ENCODE data around the gene AK4.
"Not testable (repeated sequence)": the region's sequence is repeated elsewhere in the genome, so short reads cannot be mapped to it uniquely, and the experiment has no call there.

Gene AK4

GRCh38 chr1:65150108-65150463 is 2.1 kb downstream of the AK4 start:
- DNase-seq (ENCODE audit: extremely low read depth in 1 of 2, low read depth in 1 of 2): no peak

DNA sequence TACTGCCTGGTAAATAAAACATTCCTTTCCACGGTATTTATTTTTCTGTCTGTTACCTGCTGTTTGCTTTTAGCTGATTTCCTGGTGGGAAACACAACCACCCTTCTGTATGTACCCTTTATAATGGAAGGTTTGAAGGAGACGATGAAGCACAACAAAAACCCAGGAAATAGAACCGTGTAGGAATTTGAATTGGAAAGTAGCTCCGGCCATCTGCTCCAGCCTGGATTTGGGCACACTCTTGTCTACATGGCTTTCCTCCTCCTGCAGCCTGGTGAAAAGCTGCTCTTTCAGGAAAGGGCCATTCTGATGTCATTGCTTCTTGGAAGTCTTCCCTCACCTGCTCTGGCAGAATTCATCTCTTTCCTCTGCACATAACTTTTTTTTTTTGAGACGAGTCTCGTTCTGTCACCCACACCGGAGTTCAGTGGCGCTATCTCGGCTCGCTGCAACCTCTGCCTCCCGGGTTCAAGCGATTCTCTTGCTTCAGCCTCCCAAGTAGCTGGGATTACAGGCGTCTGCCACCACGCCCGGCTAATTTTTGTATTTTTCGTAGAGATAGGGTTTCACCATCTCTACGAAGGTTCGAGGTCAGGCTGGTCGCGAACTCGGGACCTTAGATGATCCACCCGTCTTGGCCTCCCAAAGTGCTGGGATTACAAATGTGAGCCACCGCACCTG is 2.7 kb downstream of the AK4 start:
- DNase-seq (ENCODE audit: extremely low read depth in 1 of 2, low read depth in 1 of 2): no peak

- no peak for DNase-seq (ENCODE audit: extremely low read depth in 1 of 2, low read depth in 1 of 2)
These were observed 3.6 kb downstream of the AK4 start for GRCh38 chr1:65151641-65152040.

GRCh38 chr1:65153635-65154034 is 5.6 kb downstream of the AK4 start:
- no peak for DNase-seq (ENCODE audit: extremely low read depth in 1 of 2, low read depth in 1 of 2)

DNA sequence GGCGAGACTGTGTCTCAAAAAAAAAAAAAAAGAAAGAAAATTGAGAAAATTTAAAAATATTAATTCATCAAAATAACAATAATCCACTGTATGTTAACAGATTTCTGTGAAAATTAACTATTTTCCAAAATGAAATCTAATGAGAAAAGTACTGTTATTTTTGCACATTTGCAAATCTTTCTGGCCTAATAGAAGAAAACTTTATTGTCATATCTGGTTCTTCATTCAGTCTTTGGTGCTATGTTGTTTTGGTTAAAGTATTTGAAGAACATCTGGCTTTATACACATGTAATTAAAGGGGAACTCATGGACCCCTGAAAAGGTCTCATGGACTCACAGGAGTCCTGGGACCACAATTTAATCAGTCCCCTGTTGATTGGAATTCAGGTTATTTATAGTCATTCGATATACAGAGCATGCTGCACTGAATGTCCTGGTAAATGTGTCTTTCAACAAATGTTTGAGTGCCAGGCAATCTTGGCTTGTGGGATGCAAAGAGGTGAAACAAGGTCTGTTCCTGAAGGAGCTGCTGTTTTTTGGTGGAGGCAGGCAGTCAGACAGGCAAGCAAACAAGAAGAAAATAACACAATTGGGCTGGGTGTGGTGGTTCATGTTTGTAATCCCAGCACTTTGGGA is 9.0 kb downstream of the AK4 start:
- no peak for DNase-seq (ENCODE audit: extremely low read depth in 1 of 2, low read depth in 1 of 2)

- DNase-seq (ENCODE audit: extremely low read depth in 1 of 2, low read depth in 1 of 2): no peak
These were observed 9.5 kb downstream of the AK4 start for GRCh38 chr1:65157546-65157941.

GRCh38 chr1:65159291-65159688 is 11.3 kb downstream of the AK4 start:
- DNase-seq (ENCODE audit: extremely low read depth in 1 of 2, low read depth in 1 of 2): not testable (repeated sequence)

DNA sequence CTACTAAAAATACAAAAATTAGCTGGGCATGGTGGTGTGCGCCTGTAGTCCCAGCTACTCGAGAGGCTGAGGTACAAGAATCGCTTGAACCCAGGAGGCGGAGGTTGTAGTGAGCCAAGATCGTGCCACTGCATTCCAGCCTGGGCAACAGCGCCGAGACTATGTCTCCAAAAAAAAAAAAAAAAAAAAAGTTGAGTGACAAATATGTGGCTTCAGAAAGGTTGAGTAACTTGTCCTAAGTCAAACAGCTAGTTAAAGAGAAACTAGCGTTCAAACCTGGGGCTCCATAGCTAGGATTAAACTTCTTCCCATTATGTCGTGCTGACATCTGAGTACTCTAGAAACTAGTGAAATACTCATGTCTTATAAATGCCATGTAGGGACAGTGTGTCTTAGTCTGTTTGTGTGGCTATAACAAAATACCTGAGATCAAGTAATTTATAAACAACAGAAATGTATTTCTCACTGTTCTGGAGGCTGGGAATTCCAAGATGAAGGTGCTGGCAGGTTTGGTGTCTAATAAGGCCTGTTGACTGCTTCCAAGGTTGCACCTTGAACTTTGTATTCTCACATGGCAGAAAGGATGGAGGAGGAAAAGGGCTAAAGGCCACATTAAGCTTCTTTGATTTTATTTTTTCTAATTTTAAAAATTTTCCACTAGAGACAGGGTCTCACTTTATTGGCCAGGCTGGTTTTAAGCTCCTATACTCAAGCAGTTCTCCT is 12.0 kb downstream of the AK4 start:
- no peak for DNase-seq (ENCODE audit: extremely low read depth in 1 of 2, low read depth in 1 of 2)

DNA sequence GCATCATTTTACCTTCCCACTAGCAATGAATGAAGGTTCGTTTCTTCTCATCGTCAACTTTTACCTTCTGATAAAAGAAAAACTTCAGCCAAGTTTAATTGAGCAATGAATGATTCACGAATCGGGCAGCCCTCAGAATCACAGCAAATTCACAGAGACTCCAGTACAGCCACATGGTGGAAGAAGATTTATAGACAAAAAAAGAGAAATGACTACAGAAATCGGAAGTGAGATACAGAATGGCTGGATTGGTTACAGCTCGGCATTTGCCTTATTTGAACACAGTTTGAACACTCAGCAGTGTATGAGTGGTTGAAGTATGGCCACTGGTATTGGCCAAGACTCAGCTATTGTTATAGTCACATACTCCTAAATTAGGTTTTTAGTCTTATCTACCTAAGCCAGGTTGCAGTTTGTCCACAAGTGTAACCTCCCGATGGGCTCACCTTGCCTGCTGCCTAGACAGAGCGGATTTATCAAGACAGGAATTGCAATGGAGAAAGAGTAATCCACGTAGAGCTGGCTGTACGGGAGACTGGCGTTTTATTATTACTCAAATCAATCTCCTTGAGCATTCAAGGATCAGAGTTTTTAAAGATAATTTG is 15.3 kb downstream of the AK4 start:
- DNase-seq (ENCODE audit: extremely low read depth in 1 of 2, low read depth in 1 of 2): no peak

DNA sequence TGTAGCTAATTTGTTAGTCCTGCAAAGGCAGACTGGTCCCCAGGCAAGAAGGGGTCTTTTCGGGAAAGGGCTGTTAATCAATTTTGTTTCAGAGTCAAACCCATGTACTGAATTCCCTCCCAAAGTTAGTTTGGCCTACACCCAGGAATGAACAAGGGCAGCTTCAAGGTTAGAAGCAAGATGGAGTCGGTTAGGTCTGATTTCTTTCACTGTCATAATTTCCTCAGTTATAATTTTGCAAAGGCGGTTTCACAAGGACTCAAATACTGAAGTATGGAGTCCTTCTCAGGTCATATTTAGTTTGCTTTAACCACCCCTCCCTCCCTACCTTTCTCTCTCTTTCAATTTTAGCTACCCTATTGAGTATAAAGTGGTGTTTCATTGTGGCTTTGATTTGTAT is 16.1 kb downstream of the AK4 start:
- DNase-seq (ENCODE audit: extremely low read depth in 1 of 2, low read depth in 1 of 2): not testable (repeated sequence)

DNA sequence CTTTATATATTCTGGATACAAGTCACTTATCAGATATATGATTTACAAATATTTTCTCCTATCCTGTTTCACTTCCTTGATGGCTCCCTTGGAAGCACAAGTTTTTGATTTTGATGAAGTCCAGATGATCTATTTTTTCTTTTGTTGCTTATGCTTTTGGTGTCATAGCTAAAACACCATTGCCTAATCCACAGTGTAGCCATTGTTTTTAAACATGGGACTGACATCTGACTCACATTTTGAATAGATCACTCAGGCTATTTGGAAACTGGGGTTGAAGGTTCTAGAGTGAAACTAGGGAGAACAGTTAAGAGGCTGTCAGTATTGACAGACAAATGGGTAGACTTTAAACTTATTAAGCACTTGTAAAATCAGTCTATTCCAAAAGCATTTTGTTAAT is 16.6 kb downstream of the AK4 start:
- no peak for DNase-seq (ENCODE audit: extremely low read depth in 1 of 2, low read depth in 1 of 2)

GRCh38 chr1:65165269-65165993 is 17.4 kb downstream of the AK4 start:
- DNase-seq (ENCODE audit: extremely low read depth in 1 of 2, low read depth in 1 of 2): no peak

DNA sequence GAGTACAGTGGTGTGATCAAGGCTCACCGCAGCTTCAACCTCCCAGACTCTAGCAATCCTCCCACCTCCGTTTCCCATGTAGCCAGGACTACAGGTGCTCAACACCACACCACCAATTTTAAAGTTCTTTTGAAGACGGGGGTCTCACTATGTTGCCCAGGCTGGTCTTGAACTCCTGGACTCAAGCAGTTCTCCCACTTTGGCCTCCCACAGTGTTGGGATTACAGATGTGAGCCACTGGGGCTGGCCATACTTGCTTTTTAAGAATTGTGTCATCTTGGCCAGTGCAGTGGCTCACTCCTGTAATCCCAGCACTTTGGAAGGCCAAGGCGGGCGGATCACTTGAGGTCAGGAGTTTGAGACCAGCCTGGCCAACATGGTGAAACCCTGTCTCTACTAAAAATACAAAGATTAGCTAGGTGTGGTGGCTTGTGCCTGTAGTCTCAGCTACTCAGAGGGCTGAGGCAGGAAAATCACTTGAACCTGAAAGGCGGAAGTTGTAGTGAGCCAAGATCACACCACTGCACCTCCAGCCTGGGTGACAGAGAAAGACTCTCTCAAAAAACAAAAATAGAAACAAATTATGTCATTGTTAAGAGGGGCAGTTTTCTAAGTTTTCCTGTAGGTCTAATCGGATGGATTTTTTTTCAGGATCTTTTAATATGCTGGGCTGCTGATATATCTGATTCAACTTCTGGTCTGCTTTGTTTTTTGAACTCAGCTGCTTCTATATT is 18.7 kb downstream of the AK4 start:
- DNase-seq (ENCODE audit: extremely low read depth in 1 of 2, low read depth in 1 of 2): no peak

DNA sequence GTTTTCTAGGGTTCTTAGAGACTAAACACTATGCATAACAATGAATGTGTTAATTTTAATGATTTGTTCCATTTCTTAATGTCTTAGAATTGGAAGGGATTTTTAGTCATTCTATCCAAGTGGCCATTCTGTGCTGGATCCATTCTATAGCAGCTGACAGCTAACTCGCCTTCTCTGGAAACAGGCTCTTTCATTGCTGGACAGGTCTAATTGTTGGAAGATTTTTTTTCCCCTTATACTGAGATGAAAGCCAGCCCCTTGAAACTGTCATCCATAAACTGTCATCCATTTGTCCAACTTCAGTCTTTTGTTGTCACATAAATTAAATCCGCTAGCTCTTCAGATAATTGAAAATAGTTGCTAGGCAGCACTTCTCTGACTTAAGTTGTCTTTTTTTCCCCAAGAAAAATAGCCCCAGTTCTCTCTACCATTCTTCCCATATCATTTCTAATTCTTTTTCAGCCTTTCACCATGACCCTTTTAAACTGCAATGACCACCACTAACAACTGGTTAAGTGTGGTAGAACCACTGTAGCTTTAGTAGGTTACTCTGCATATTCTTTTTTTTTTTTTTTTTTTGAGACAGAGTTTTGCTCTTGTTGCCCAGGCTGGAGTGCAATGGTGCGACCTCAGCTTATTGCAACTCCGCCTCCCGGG is 19.7 kb downstream of the AK4 start:
- DNase-seq (ENCODE audit: extremely low read depth in 1 of 2, low read depth in 1 of 2): no peak

DNA sequence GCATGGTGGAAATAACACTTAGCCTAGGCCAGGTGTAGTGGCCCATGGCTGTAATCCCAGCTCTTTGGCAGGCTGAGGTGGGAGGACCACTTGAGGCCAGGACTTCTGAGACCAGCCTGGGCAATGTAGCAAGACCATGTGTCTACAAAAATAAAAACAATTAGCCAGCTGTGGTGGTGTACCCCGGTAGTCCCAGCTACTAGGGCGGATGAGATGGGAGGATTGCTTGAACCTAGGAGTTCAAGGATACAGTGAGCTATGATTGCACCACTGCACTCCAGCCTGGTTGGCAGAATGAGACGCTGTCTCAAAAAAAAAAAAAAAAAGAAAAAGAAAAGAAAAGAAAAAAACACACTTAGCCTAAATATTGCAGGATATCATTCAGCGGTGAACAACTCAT is 20.9 kb downstream of the AK4 start:
- DNase-seq (ENCODE audit: extremely low read depth in 1 of 2, low read depth in 1 of 2): no peak

DNA sequence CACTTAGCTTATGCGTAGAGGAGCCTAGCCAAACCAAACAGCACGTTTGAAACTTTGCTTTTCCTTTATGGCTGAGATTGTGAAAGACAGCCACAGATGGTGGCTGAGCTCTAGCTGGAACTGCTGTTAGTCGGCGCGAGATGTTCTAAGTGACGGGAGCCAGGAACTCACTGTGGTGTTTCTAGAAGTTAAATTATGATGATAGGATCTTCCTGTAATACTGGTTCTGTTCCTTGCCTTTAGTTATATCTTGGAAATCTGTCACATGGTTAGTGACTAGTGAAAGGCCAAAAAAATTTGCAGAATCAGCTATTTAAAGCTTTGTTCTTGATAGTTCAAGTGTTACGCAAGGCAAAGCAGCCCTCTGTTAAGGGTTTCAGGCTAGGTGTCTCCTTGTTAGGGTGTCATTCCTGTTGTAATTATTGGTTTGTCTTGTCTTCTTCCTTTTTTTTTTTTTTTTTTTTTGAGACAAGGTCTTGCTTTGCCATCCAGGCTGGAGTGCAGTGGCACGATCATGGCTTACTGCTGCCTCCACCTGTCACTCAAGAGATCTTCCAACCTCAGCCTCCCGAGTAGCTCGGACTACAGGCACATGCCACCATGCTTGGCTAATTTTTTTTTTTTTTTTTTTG is 22.6 kb downstream of the AK4 start:
- DNase-seq (ENCODE audit: extremely low read depth in 1 of 2, low read depth in 1 of 2): no peak

DNA sequence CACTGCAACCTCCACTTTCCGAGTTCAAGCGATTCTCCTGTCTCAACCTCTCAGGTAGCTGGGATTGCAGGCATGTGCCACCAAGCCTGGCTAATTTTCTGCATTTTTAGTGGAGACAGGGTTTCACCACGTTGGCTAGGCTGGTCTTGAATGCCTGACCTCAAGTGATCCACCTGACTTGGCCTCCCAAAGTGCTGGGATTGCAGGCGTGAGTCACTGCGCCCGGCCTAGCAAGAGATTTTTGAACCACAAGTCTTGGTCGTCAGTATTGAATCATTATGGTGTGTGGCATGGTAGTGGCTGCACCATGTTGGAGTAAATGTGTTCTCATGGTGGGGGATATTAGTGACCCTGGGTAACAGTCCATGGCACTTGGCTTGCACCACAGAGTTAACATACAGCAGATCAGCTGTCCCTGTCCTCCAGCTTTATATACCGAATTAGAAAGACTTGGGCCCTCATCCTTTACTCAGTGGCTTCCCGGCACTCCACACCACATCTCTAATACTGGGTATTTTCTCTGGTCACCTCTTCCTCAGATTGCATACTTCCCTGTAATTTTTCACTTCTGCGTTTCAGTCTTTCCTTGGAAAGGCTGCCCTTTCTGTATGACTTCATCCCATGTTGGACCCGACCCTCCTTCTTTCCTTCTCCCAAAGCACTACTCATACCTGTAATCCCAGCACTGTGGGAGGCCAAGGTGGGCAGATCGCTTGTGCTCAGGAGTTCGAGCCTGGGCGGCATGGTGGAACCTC is 25.1 kb downstream of the AK4 start:
- no peak for DNase-seq (ENCODE audit: extremely low read depth in 1 of 2, low read depth in 1 of 2)

GRCh38 chr1:65174585-65174984 is 26.6 kb downstream of the AK4 start:
- no peak for DNase-seq (ENCODE audit: extremely low read depth in 1 of 2, low read depth in 1 of 2)

All from stimulated activated CD8-positive, alpha-beta memory T cell treated with anti-CD3 and anti-CD28 coated beads, Interleukin-7, amount 100 ng/mL, for 48 hours (primary cell).